Kidney epithelial cell (primary cell): Measurements from ENCODE around the gene CNGB1. TPM values are rescaled to one million over a fixed set of nuclear protein-coding genes. Genes with fewer than 3 reads are reported as not detected.
"Not testable (repeated sequence)": the region's sequence is repeated elsewhere in the genome, so short reads cannot be mapped to it uniquely, and the experiment has no call there.

ENCODE experiments used
- DNase-seq: peaks from one replicate; pipeline ENCODE4 v3.0.0-alpha.2; 2010; ENCODE audit warnings: low read depth
- H3K27me3 ChIP-seq: 2 replicates; pipeline ENCODE4 v1.6.0; 2011; ENCODE audit warnings: low read length; ENCODE audit not compliant: control insufficient read depth, insufficient read depth
- H3K36me3 ChIP-seq: 2 replicates; pipeline ENCODE4 v1.5.1; 2011; ENCODE audit warnings: low read length; ENCODE audit not compliant: control insufficient read depth, insufficient read depth
- H3K4me3 ChIP-seq: 2 replicates; pipeline ENCODE4 v1.5.1; 2011; ENCODE audit warnings: low read depth, mild to moderate bottlenecking, control low read depth, low read length
- CTCF ChIP-seq: IDR thresholded peaks from 2 replicates; pipeline ENCODE4 v1.5.1; 2011; ENCODE audit warnings: mild to moderate bottlenecking, moderate library complexity, low read length, control low read depth, inconsistent platforms; ENCODE audit not compliant: insufficient read depth, poor library complexity, severe bottlenecking
- total RNA-seq: library from RNA; depleted of rRNA; stranded (reverse); fragments of >200 nt; gene quantifications from 2 replicates; pipeline ENCODE4 v1.2.3, GENCODE V29; 2015

CNGB1 gene
- total RNA-seq, 1 donor from 2014 or later: not detected

DNA sequence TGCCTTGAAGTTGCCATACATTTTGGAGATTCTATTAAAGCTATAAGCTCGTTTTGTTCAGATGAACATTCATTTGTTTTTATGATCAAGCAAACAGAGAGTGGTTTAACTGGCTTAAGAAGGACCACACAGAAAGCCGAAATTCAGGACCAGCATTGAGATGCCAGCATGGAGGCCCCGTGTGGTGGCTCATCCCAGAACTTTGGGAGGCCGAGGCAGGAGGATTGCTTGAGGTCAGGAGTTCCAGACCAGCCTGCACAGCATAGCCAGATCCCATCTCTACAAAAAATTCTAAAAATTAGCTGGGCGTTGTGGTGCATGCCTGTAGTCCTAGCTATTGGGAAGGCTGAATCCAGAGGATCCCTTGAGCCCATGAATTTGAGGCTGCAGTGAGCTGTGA is 122.7 kb downstream of the CNGB1 start:
- no peak for DNase-seq
- Histone ChIP-seq H3K4me3 (no peak overlapping the region), H3K36me3 (no peaks in the 10 kb centered on the region), H3K27me3 (no peaks in the 10 kb centered on the region)
- no peak for TF ChIP-seq CTCF

DNA sequence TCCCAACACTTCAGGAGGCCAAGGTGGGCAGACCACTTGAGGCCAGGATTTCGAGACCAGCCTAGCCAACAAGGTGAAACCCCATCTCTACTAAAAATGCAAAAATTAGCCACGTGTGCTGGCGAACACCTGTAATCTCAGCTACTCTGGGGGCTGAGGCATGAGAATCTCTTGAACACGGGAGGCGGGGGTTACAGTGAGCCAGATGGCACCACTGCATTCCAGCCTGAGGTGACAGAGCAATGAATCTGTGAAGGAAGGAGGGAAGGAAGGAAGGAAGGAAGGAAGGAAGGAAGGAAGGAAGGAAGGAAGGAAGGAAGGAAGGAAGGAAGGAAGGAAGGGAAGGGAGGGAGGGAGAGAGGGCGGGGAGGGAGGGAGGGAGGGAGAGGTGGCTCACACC is 124.0 kb downstream of the CNGB1 start:
- H3K27me3 ChIP-seq, DNase-seq, H3K4me3 ChIP-seq, H3K36me3 ChIP-seq: not testable (repeated sequence)

- H3K4me3 ChIP-seq: no peak overlapping the region
- no peak for TF ChIP-seq CTCF
- H3K36me3 ChIP-seq: no peaks in the 10 kb centered on the region
- DNase-seq: no peak
- no peaks in the 10 kb centered on the region for H3K27me3 ChIP-seq
These were observed 124.7 kb downstream of the CNGB1 start for GRCh38 chr16:57846078-57846697.

DNA sequence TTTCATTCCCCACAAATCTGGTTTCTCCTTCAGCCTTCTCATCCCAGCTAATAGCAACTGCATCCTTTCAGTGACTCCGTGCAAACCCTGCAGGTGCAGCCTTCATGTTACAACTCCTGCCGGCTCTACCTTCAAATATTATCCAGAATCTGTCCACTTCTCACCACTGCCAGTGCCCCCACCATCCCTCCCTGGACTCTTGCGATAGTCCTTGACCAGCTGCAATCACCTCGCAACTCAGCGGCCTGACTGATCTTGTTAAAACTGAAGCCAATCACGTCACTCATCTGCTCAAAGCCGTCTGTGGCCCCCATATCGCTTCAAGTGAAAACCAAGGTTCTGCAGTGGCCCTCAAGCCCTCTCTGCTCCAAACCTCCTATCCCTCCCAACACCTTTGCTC is 125.8 kb downstream of the CNGB1 start:
- TF ChIP-seq CTCF: no peak
- Histone ChIP-seq H3K27me3 (no peaks in the 10 kb centered on the region), H3K4me3 (no peak overlapping the region), H3K36me3 (no peaks in the 10 kb centered on the region)
- DNase-seq: no peak

GRCh38 chr16:57844416-57845030 is 126.4 kb downstream of the CNGB1 start:
- no peak for DNase-seq
- Histone ChIP-seq H3K4me3 (no peak overlapping the region), H3K27me3 (no peaks in the 10 kb centered on the region), H3K36me3 (no peaks in the 10 kb centered on the region)
- no peak for TF ChIP-seq CTCF

GRCh38 chr16:57843400-57843799 is 127.5 kb downstream of the CNGB1 start:
- TF ChIP-seq CTCF: no peak
- no peak for DNase-seq
- Histone ChIP-seq H3K36me3 (no peaks in the 10 kb centered on the region), H3K4me3 (no peak overlapping the region), H3K27me3 (no peaks in the 10 kb centered on the region)
